ENCODE results near the gene NUP98.
"Not testable (repeated sequence)": the region's sequence is repeated elsewhere in the genome, so short reads cannot be mapped to it uniquely, and the experiment has no call there.

NUP98 gene

DNA sequence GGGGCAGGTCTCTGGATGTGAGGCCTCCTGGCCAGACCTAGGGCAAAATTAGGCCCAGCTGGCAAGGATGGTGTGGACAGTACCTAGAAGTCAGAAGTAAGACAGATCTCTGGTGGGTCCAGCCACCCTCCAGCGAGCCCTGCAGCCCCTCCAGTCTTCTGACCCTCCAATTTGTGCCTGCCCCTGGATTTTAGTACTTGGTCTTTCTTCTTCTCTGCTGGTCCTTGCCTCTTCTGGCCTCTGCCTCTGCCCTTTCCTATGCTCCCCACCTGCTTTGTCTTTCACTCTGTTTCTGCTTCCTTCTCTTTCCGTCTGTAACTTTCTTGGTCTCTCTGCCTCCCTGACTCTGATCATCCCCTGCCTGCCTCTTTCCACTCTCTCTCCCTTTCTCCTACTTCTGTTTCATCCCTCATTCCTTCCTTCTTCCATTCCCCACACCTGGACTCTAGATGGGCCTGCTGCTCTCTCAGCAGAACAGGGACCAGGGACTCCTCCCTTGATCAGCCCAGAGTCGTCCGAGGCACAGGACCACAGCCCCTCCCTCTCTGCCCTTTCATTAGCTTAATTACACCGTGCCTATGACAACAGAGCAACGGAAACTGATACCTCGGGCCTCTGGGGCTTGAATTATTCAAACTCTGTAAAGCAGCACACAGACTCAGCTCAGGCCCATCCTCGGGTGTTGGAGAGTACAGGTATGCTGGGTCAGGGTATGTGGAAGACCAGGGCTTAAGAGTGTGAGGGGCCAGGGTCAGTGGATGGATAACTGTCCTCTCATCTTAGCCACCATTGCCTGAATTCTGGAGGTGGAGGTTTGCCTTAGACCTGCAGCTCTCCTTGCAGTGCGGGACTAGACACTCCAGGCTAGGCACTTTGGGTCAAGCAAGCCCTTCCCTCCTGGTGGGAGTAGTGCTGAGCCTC lies 125.8 kb downstream of the NUP98 start, which contains the start of gene CHRNA10:
TSS of gene CHRNA10 (minus strand) at position 51 of the 921 bp plus-strand sequence. CDS start 72 bp downstream, outside the sequence.
- DNase-seq (ENCODE audit: low read depth, low spot score), result no peak

GRCh38 chr11:3669742-3670183 lies 127.6 kb downstream of the NUP98 start:
- no peak for DNase-seq (ENCODE audit: low read depth, low spot score)

- DNase-seq (ENCODE audit: low read depth, low spot score), result no peak
These were observed 128.2 kb downstream of the NUP98 start for GRCh38 chr11:3669128-3669527.

- no peak for DNase-seq (ENCODE audit: low read depth, low spot score)
These were observed 130.0 kb downstream of the NUP98 start for GRCh38 chr11:3667149-3668035.

GRCh38 chr11:3666023-3666530 lies 131.3 kb downstream of the NUP98 start:
- DNase-seq (ENCODE audit: low read depth, low spot score), result no peak

DNA sequence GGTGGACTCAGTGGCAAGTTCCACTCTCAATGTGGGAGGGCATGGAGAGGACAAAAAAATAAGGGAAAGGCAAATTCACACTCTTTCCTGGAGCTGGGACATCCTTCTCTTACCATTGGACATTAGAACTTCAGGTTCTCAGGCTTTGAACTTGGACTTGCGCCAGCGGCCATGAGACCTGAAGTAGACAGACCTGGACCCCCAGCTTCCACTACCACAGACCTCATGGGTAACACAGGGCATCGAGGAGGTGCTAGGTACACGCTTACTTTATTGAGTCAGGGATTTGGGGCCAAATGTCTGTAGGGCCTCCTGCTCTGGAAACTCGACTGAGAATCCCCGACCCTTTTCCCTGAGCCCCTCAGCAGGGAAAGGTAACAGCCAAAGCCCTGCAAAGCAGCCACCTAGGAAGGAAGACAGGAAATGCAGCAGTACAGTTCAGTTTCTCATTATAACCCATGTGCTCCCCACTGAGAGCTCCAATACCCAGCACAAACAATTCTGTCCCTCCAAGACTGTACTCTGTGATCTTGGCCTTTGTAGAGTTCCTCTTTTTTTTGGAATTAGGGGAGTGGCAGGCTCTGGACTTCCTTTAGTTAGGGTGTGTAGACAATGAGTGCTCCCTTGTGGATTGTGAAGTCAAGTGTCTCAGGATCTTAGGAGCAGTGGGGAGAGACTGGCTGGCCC lies 131.9 kb downstream of the NUP98 start:
- no peak for DNase-seq (ENCODE audit: low read depth, low spot score)

GRCh38 chr11:3664032-3664630 lies 133.2 kb downstream of the NUP98 start:
- no peak for DNase-seq (ENCODE audit: low read depth, low spot score)

GRCh38 chr11:3662856-3663255 lies 134.5 kb downstream of the NUP98 start:
- DNase-seq (ENCODE audit: low read depth, low spot score), result no peak

DNA sequence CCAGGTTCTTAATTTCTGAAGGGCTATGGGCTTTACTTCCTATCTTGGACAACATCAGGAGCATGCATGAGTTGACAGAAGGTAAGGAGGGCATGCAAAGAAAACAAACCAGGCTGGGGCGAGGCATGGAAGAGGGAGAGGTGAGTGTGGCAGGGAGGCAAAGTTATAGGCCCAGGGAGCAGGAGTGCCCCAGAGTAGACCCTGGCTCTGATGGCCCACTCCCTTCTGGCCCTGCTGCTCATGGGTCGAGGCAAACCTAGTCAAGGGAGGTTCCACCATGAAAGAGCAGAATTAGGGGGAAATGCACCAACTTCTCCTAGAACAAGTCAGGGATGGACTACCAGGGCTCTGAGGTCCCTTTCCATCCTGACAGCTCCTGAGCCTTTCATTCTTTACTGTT lies 136.4 kb downstream of the NUP98 start:
- no peak for DNase-seq (ENCODE audit: low read depth, low spot score)

- no peak for DNase-seq (ENCODE audit: low read depth, low spot score)
These were observed 137.5 kb downstream of the NUP98 start for GRCh38 chr11:3659595-3660515.

DNA sequence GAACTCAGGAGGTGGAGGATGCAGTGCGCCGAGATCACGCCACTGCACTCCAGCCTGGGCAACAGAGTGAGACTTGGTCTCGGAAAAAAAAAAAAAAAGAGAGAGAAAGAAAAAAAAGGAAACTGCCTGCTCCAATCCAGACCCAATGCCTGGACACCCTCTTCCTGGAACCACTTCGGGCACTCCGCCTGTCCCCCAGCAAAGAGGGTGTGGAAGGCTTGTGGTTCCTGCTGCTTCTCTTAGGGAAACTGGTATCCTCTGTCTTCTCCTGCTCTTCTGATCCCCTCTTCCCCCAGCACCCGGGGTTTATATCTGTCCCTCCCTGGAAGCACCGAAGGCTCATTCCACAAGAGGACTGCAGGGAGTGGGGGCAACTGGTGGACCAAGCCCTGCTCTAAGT lies 139.1 kb downstream of the NUP98 start:
- no peak for DNase-seq (ENCODE audit: low read depth, low spot score)

GRCh38 chr11:3657331-3657730 lies 140.0 kb downstream of the NUP98 start:
- DNase-seq (ENCODE audit: low read depth, low spot score), result not testable (repeated sequence)

- DNase-seq (ENCODE audit: low read depth, low spot score), result no peak
These were observed 141.8 kb downstream of the NUP98 start for GRCh38 chr11:3655547-3655946.

DNA sequence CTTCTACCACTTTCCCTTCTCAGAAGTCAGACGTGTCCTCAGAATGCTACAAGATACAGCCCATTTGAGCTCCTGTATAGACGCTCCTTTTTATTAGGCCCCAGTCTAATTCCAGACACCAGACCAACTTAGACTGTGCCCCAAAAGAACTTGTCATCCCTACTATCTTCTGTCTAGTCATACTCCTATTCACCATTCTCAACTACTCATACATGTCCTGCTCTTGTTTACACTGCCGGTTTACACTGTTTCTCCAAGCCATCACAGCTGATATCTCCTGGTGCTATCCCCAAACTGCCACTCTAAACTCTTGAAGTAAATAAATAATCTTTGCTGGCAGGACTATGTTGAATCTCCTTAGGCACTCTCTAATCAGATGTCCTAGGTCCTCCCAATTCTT lies 144.8 kb downstream of the NUP98 start:
- DNase-seq (ENCODE audit: low read depth, low spot score), result not testable (repeated sequence)

- not testable (repeated sequence) for DNase-seq (ENCODE audit: low read depth, low spot score)
These were observed 148.0 kb downstream of the NUP98 start for GRCh38 chr11:3649374-3649773.

GRCh38 chr11:3648843-3649242 lies 148.5 kb downstream of the NUP98 start:
- DNase-seq (ENCODE audit: low read depth, low spot score), result not testable (repeated sequence)

- DNase-seq (ENCODE audit: low read depth, low spot score), result no peak
These were observed 151.8 kb downstream of the NUP98 start for GRCh38 chr11:3645552-3645951.

DNA sequence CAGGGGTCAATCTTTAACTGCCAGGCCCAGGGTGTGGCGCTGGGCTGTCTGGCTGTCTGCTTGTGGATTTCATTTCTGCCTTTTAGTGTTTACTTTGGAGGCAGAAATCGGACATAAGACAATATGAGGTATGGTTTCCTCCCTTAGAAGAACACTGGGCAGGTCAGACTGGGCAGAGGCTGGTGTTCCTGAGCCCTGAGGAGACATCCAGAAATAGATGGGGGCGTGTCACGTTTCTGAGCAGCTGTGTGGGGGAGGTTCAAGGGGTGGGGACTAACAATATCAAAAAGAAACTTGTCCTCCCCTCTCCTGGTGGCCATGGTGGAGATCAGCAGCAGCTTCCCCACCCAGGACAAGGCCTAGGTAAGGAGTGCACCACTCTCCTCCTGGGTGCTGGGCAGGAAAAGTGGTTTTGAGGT lies 152.5 kb downstream of the NUP98 start, which contains the start of gene ART1:
TSS of gene ART1 (plus strand) at position 312 of the 419 bp plus-strand sequence. CDS start 14,086 bp downstream, outside the sequence.
- no peak for DNase-seq (ENCODE audit: low read depth, low spot score)

DNA sequence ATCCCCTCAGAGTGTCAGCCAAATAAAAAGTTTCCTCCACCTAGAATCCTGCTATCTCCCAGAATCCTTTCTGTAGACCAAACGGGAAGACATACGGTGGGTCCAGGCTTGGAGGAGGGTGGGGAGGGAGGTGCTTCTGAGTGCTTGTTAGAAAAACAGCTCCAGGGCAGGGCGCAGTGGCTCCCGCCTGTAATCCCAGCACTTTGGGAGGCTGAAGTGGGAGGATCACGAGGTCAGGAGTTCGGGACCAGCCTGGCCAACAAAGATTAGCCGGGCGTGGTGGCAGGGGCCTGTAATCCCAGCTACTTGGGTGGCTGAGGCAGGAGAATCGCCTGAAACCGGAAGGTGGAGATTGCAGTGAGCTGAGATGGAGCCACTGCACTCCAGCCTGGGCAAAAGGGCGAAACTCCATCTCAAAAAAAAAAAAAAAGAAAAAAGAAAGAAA lies 154.2 kb downstream of the NUP98 start:
- peak; percentile 57 for DNase-seq (ENCODE audit: low read depth, low spot score)

All from ELF-1 (cell line).